SK-N-SH (cell line): ENCODE results near the gene ZFAND6. TPM values are rescaled to one million over a fixed set of nuclear protein-coding genes. Genes with fewer than 3 reads are reported as not detected.

Experiments
- CTCF ChIA-PET: fragments of 300-600, 350-600 bp; formaldehyde crosslinking; extraction: SDS; loops from one replicate; lab custom pipeline; 2021; lab: Yijun Ruan, JAX
- POLR2A ChIA-PET: fragments of 350-600 bp; sonication (Branson Sonifier 250); formaldehyde crosslinking; extraction: SDS; loops from one replicate; lab custom pipeline; 2020; ENCODE audit warnings: antibody characterized with exemption, inconsistent platforms; lab: Yijun Ruan, JAX
- DNase-seq: peaks from one replicate; pipeline ENCODE4 v3.0.0; 2012
- H2AFZ ChIP-seq: fragments of 200-600 bp; sonication (generic); 2 replicates; pipeline ENCODE4 v1.8.1; 2016; ENCODE audit warnings: antibody characterized with exemption, mild to moderate bottlenecking, low read depth
- H3F3A ChIP-seq: fragments of 200-600 bp; sonication (generic); replicated peaks from 2 replicates; pipeline ENCODE3; 2016; ENCODE audit warnings: antibody characterized with exemption, mild to moderate bottlenecking; ENCODE audit not compliant: insufficient read depth
- H3K27ac ChIP-seq, 2 experiments: fragments of 200-500 bp in 1 of 2; fragments of 200-600 bp in 1 of 2; sonication (Bioruptor generic) in 1 of 2; sonication (generic), shearing (Covaris generic) in 1 of 2; 2 replicates each; pipeline versions ENCODE4 v1.5.1 to v1.6.1; 2014 to 2016; ENCODE audit warnings: low read depth in 2 of 2, inconsistent platforms in 1 of 2, low read length in 1 of 2, mild to moderate bottlenecking in 1 of 2, mixed read lengths in 1 of 2
- H3K27me3 ChIP-seq: fragments of 200-600 bp; sonication (generic), shearing (Covaris generic); 2 replicates; pipeline ENCODE4 v1.6.1; 2016; ENCODE audit warnings: mixed run types; ENCODE audit not compliant: insufficient read depth
- H3K36me3 ChIP-seq, 2 experiments: fragments of 200-500 bp in 1 of 2; fragments of 200-600 bp in 1 of 2; sonication (Bioruptor generic) in 1 of 2; sonication (generic) in 1 of 2; replicated peaks in 1 of 2; 2 replicates each; pipeline versions ENCODE3 to v1.5.1; 2014 to 2016; ENCODE audit warnings: low read length in 1 of 2, mild to moderate bottlenecking in 1 of 2; ENCODE audit not compliant: insufficient read depth in 2 of 2, control insufficient read depth in 1 of 2
- H3K4me1 ChIP-seq, 2 experiments: fragments of 200-500 bp in 1 of 2; fragments of 200-600 bp in 1 of 2; sonication (Bioruptor generic) in 1 of 2; sonication (generic), shearing (Covaris generic) in 1 of 2; 2 replicates each; pipeline versions ENCODE4 v1.5.1 to v1.6.1; 2014 to 2016; ENCODE audit warnings: low read depth in 1 of 2, low read length in 1 of 2, mixed run types in 1 of 2; ENCODE audit not compliant: insufficient read depth in 2 of 2, control insufficient read depth in 1 of 2
- H3K4me2 ChIP-seq: fragments of 200-600 bp; sonication (generic), shearing (Covaris generic); 2 replicates; pipeline ENCODE4 v1.6.1; 2017; ENCODE audit warnings: mixed run types
- H3K4me3 ChIP-seq, 2 experiments: fragments of 200-500 bp in 1 of 2; fragments of 200-600 bp in 1 of 2; sonication (Bioruptor generic) in 1 of 2; sonication (generic), shearing (Covaris generic) in 1 of 2; 2 replicates each; pipeline versions ENCODE4 v1.5.1 to v1.8.1; 2014 to 2016; ENCODE audit warnings: low read depth in 2 of 2, inconsistent platforms in 1 of 2, low read length in 1 of 2, mild to moderate bottlenecking in 1 of 2, mixed read lengths in 1 of 2, moderate library complexity in 1 of 2
- H3K79me2 ChIP-seq: fragments of 200-600 bp; sonication (generic); 2 replicates; pipeline ENCODE4 v1.8.1; 2017; ENCODE audit warnings: mild to moderate bottlenecking; ENCODE audit not compliant: insufficient read depth
- H3K9ac ChIP-seq: fragments of 200-600 bp; sonication (generic); 2 replicates; pipeline ENCODE4 v1.6.1; 2017; ENCODE audit warnings: mixed run types
- H3K9me2 ChIP-seq: fragments of 200-600 bp; sonication (generic); 2 replicates; pipeline ENCODE4 v1.6.1; 2017; ENCODE audit warnings: mixed run types
- H3K9me3 ChIP-seq: fragments of 200-600 bp; sonication (generic); 2 replicates; pipeline ENCODE4 v1.6.1; 2017; ENCODE audit warnings: mixed run types, mild to moderate bottlenecking, moderate library complexity
- H4K20me1 ChIP-seq: fragments of 200-600 bp; sonication (generic); 2 replicates; pipeline ENCODE4 v1.6.1; 2017; ENCODE audit warnings: mild to moderate bottlenecking, mixed run types; ENCODE audit not compliant: insufficient read depth
- CHD2 ChIP-seq: fragments of 150-350 bp; IDR thresholded peaks from 2 replicates; pipeline ENCODE4 v1.6.1; 2018; ENCODE audit warnings: low read length; ENCODE audit not compliant: partially characterized antibody
- CTCF ChIP-seq: fragments of 200-600 bp; sonication (generic); IDR thresholded peaks from 2 replicates; pipeline ENCODE4 v1.6.1; 2017; ENCODE audit warnings: antibody characterized with exemption, mild to moderate bottlenecking, moderate library complexity
- ELF1 ChIP-seq: IDR thresholded peaks from 2 replicates; pipeline ENCODE4 v1.4.0; 2012
- EP300 ChIP-seq, 2 experiments: IDR thresholded peaks; 2 replicates each; pipeline versions ENCODE4 v1.4.0 to v1.6.1; 2012; ENCODE audit warnings: borderline replicate concordance in 1 of 2, low read depth in 1 of 2, low read length in 1 of 2
- FOSL2 ChIP-seq: IDR thresholded peaks from 2 replicates; pipeline ENCODE4 v1.4.0; 2012; ENCODE audit warnings: low read depth, mild to moderate bottlenecking, moderate library complexity, borderline replicate concordance
- FOXM1 ChIP-seq: IDR thresholded peaks from 2 replicates; pipeline ENCODE4 v1.4.0; 2012; ENCODE audit warnings: low read depth, mild to moderate bottlenecking
- GATA2 ChIP-seq: sonication (generic); formaldehyde crosslinking; IDR thresholded peaks from 2 replicates; pipeline ENCODE4 v1.5.0; 2020; ENCODE audit warnings: mild to moderate bottlenecking, missing genetic modification reagents
- NFIC ChIP-seq: IDR thresholded peaks from 2 replicates; pipeline ENCODE4 v1.4.0; 2012; ENCODE audit warnings: borderline replicate concordance
- NRF1 ChIP-seq: IDR thresholded peaks from 2 replicates; pipeline ENCODE4 v1.6.1; 2012; ENCODE audit warnings: low read depth, mild to moderate bottlenecking, low read length
- RAD21 ChIP-seq: IDR thresholded peaks from 2 replicates; pipeline ENCODE4 v1.6.1; 2012; ENCODE audit warnings: mild to moderate bottlenecking, low read length
- RCOR1 ChIP-seq: fragments of 150-350 bp; IDR thresholded peaks from 2 replicates; pipeline ENCODE4 v1.6.1; 2017; ENCODE audit warnings: antibody characterized with exemption, low read length
- REST ChIP-seq: IDR thresholded peaks from 2 replicates; pipeline ENCODE4 v1.6.1; 2012; ENCODE audit warnings: mild to moderate bottlenecking, low read depth, low read length, moderate library complexity
- RFX5 ChIP-seq: IDR thresholded peaks from 2 replicates; pipeline ENCODE4 v1.6.1; 2012; ENCODE audit warnings: mild to moderate bottlenecking, improper control_type of control experiment, low read length
- RXRA ChIP-seq: IDR thresholded peaks from 2 replicates; pipeline ENCODE4 v1.4.0; 2012; ENCODE audit warnings: low read depth, mild to moderate bottlenecking, borderline replicate concordance
- SIN3A ChIP-seq: IDR thresholded peaks from 2 replicates; pipeline ENCODE4 v1.6.1; 2012; ENCODE audit warnings: low read depth, mild to moderate bottlenecking, low read length, moderate library complexity, borderline replicate concordance
- USF2 ChIP-seq: fragments of 150-350 bp; IDR thresholded peaks from 2 replicates; pipeline ENCODE4 v1.6.1; 2017; ENCODE audit warnings: antibody characterized with exemption, low read length, low read depth, borderline replicate concordance
- WGBS: methylation state at CpG from one replicate; pipeline ENCODE4 v1.1.6; 2017; ENCODE audit warnings: low lambda C conversion rate; 5-methylcytosine and 5-hydroxymethylcytosine counted together
- polyA plus RNA-seq, 3 experiments: library from polyadenylated mRNA; depleted of rRNA; stranded (reverse); fragments of >200 nt; gene quantifications; 2 replicates each; pipeline ENCODE4 v1.2.3, GENCODE V29; 2012
- TF ChIP-seq, protein P1 (sequence below): IDR thresholded peaks from 2 replicates; pipeline ENCODE4; 2012

Gene ZFAND6
- polyA plus RNA-seq, 1 of the 3 experiments (the other 2 are of a cell fraction): 90.1 TPM

GRCh38 chr15:80120636-80121035 lies 61.2 kb downstream of the ZFAND6 start:
- Histone ChIP-seq H3K27ac (no peak overlapping the region), H3K79me2 (peaks cover 33% of the 10 kb centered on the region), H3K27me3 (no peaks in the 10 kb centered on the region)
- POLR2A ChIA-PET: no interaction called here
- TF ChIP-seq RCOR1 (no peak), CHD2 (no peak), REST (no peak), RFX5 (no peak), FOSL2 (no peak), CTCF (no peak), NFIC (no peak), EP300 (IDR thresholded peaks at IDR 0.05; ENCODE audit: borderline replicate concordance in 1 of 2, low read depth in 1 of 2, low read length in 1 of 2) (no peak), RXRA (no peak), USF2 (no peak), NRF1 (no peak), FOXM1 (no peak), SIN3A (no peak), GATA2 (no peak), RAD21 (no peak), ELF1 (no peak)
- TF ChIP-seq, protein P1, sequence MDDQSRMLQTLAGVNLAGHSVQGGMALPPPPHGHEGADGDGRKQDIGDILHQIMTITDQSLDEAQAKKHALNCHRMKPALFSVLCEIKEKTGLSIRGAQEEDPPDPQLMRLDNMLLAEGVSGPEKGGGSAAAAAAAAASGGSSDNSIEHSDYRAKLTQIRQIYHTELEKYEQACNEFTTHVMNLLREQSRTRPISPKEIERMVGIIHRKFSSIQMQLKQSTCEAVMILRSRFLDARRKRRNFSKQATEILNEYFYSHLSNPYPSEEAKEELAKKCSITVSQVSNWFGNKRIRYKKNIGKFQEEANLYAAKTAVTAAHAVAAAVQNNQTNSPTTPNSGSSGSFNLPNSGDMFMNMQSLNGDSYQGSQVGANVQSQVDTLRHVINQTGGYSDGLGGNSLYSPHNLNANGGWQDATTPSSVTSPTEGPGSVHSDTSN: no peak
- TF ChIP-seq, all 33 proteins: peak for 0
- H3K36me3 ChIP-seq: peaks cover 32 to 36% of the 10 kb centered on the region in 2 experiments
- no peak overlapping the region for H3K9ac ChIP-seq
- no peak overlapping the region for H3K4me3 ChIP-seq
- H3K9me3 ChIP-seq: no peaks in the 10 kb centered on the region
- H3F3A ChIP-seq: no peaks in the 10 kb centered on the region
- DNase-seq: no peak
- CTCF ChIA-PET: no interaction called here
- H4K20me1 ChIP-seq: peaks cover 10% of the 10 kb centered on the region
- no peak overlapping the region for H3K4me2 ChIP-seq
- no peak overlapping the region for H2AFZ ChIP-seq
- WGBS: 100% methylated on average over 1 of the region's 1 CpG
- H3K9me2 ChIP-seq: no peaks in the 10 kb centered on the region
- no peaks in the 10 kb centered on the region; a peak in 1 of 4 replicates for H3K4me1 ChIP-seq
